Peyer's patch (tissue), 4 donors: ENCODE results near the gene KDM2A. TPM values are rescaled to one million over a fixed set of nuclear protein-coding genes. Genes with fewer than 3 reads are reported as not detected.

ENCODE experiments used
- DNase-seq, 3 donors: peaks; one replicate each; pipeline ENCODE4 v3.0.0-alpha.2; 2017 to 2019
- H3K27ac ChIP-seq, 4 donors: fragments of 200-600 bp; sonication (generic); one replicate each; pipeline ENCODE4 v1.5.1; 2016 to 2019
- H3K27me3 ChIP-seq, 2 donors: fragments of 200-600 bp; sonication (generic); one replicate each; pipeline ENCODE4 v1.5.1; 2019
- H3K36me3 ChIP-seq, 3 donors: fragments of 200-600 bp; sonication (generic); one replicate each; pipeline ENCODE4 v1.5.1; 2016 to 2019
- H3K4me1 ChIP-seq, 4 donors: fragments of 200-600 bp; sonication (generic); one replicate each; pipeline ENCODE4 v1.5.1; 2016 to 2019
- H3K4me3 ChIP-seq, 4 donors: fragments of 200-600 bp; sonication (generic); 1 replicate in 3 of 4; 2 replicates in 1 of 4; pipeline ENCODE4 v1.5.1; 2016 to 2019; ENCODE audit warnings: mild to moderate bottlenecking in 1 of 4
- H3K9me3 ChIP-seq, 4 donors: fragments of 200-600 bp; sonication (generic); one replicate each; pipeline ENCODE4 v1.5.1; 2016 to 2019; ENCODE audit warnings: mild to moderate bottlenecking in 1 of 4
- CTCF ChIP-seq, 6 experiments: fragments of 450-650 bp in 4 of 6; fragments of 200-600 bp in 2 of 6; sonication (generic) in 1 of 6; IDR thresholded peaks; one replicate each; pipeline ENCODE4 v1.5.1; 2017 to 2019; ENCODE audit warnings: antibody characterized with exemption in 6 of 6, mild to moderate bottlenecking in 3 of 6, moderate library complexity in 1 of 6
- POLR2A ChIP-seq, 2 donors: fragments of 450-650 bp; IDR thresholded peaks; one replicate each; pipeline ENCODE4 v1.5.1; 2017; ENCODE audit warnings: antibody characterized with exemption in 2 of 2, mild to moderate bottlenecking in 2 of 2, moderate library complexity in 2 of 2
- total RNA-seq, 4 donors: library from RNA; depleted of rRNA; stranded (reverse); fragments of >200 nt; gene quantifications; one replicate each; pipeline ENCODE4 v1.1.0, GENCODE V29; 2016

The KDM2A gene
- total RNA-seq, 4 donors from 2014 or later, result 76.7 to 225 (median 105) TPM

- TF ChIP-seq CTCF (IDR thresholded peaks at IDR 0.05) (no peak), POLR2A (IDR thresholded peaks at IDR 0.05) (no peak)
- Histone ChIP-seq H3K4me3 (no peak overlapping the region), H3K4me1 (no peaks in the 10 kb centered on the region), H3K9me3 (no peaks in the 10 kb centered on the region), H3K36me3 (peaks cover 3 to 87% (median 9%) of the 10 kb centered on the region in 3 donors), H3K27ac (no peak overlapping the region), H3K27me3 (no peaks in the 10 kb centered on the region)
- peak in 1 of 3 donors; percentile 14 for DNase-seq
These were observed 135.0 kb downstream of the KDM2A start for GRCh38 chr11:67253872-67254624.

- Histone ChIP-seq H3K4me3 (no peak overlapping the region), H3K4me1 (no peaks in the 10 kb centered on the region), H3K9me3 (no peaks in the 10 kb centered on the region), H3K27ac (no peak overlapping the region), H3K36me3 (peaks cover 0 to 79% (median 9%) of the 10 kb centered on the region in 3 donors), H3K27me3 (no peaks in the 10 kb centered on the region)
- DNase-seq, result peak in 1 of 3 donors; percentile 13
- no peak for TF ChIP-seq CTCF (IDR thresholded peaks at IDR 0.05)
- TF ChIP-seq POLR2A (IDR thresholded peaks at IDR 0.05), result no peak
These were observed 135.7 kb downstream of the KDM2A start for GRCh38 chr11:67254798-67255197.

GRCh38 chr11:67255353-67255752, 136.3 kb downstream of the KDM2A start:
- Histone ChIP-seq H3K27ac (no peak overlapping the region), H3K27me3 (no peaks in the 10 kb centered on the region), H3K36me3 (peaks cover 0 to 74% (median 9%) of the 10 kb centered on the region in 3 donors), H3K4me1 (no peaks in the 10 kb centered on the region), H3K4me3 (no peak overlapping the region), H3K9me3 (no peaks in the 10 kb centered on the region)
- DNase-seq, result no peak
- TF ChIP-seq POLR2A (IDR thresholded peaks at IDR 0.05), result no peak
- TF ChIP-seq CTCF (IDR thresholded peaks at IDR 0.05), result no peak

GRCh38 chr11:67255864-67256263, 136.8 kb downstream of the KDM2A start:
- no peaks in the 10 kb centered on the region for H3K4me1 ChIP-seq
- no peak overlapping the region for H3K27ac ChIP-seq
- peaks cover 0 to 69% (median 9%) of the 10 kb centered on the region in 3 donors for H3K36me3 ChIP-seq
- H3K9me3 ChIP-seq, result no peaks in the 10 kb centered on the region
- H3K4me3 ChIP-seq, result no peak overlapping the region
- no peak for TF ChIP-seq CTCF (IDR thresholded peaks at IDR 0.05)
- no peak for TF ChIP-seq POLR2A (IDR thresholded peaks at IDR 0.05)
- DNase-seq, result no peak
- H3K27me3 ChIP-seq, result no peaks in the 10 kb centered on the region

- Histone ChIP-seq H3K9me3 (no peaks in the 10 kb centered on the region), H3K4me3 (no peak overlapping the region), H3K36me3 (peaks cover 0 to 61% (median 9%) of the 10 kb centered on the region in 3 donors), H3K27me3 (no peaks in the 10 kb centered on the region), H3K4me1 (peaks cover 0 to 5% (median 2%) of the 10 kb centered on the region in 4 donors), H3K27ac (no peak overlapping the region)
- no peak for TF ChIP-seq POLR2A (IDR thresholded peaks at IDR 0.05)
- TF ChIP-seq CTCF (IDR thresholded peaks at IDR 0.05), result no peak
- DNase-seq, result no peak
These were observed 137.5 kb downstream of the KDM2A start for GRCh38 chr11:67256477-67257135.
